ENCODE measurements around the gene BRAF. TPM values are rescaled to one million over a fixed set of nuclear protein-coding genes. Genes with fewer than 3 reads are reported as not detected.
"Not testable (repeated sequence)": the region's sequence is repeated elsewhere in the genome, so short reads cannot be mapped to it uniquely, and the experiment has no call there.

BRAF gene
- total RNA-seq, 1 donor from 2014 or later, result 28.4 TPM

- Mint-ChIP-seq H3K36me3 (ENCODE audit: low read depth, unreplicated experiment) (no peaks in the 10 kb centered on the region), H3K27me3 (ENCODE audit: unreplicated experiment) (peaks cover 2% of the 10 kb centered on the region), H3K4me1 (ENCODE audit: unreplicated experiment) (peaks cover 11% of the 10 kb centered on the region), H3K27ac (ENCODE audit: unreplicated experiment) (no peak overlapping the region), H3K4me3 (ENCODE audit: unreplicated experiment) (no peak overlapping the region), H3K9me3 (ENCODE audit: unreplicated experiment) (no peaks in the 10 kb centered on the region)
- DNase-seq (ENCODE audit: low spot score), result no peak
- TF ChIP-seq CTCF (IDR thresholded peaks at IDR 0.05; ENCODE audit: unreplicated experiment), result no peak
Observed at GRCh38 chr7:140889645-140890044, 35.1 kb downstream of the BRAF start.

- Mint-ChIP-seq H3K4me3 (ENCODE audit: unreplicated experiment) (no peak overlapping the region), H3K36me3 (ENCODE audit: low read depth, unreplicated experiment) (no peaks in the 10 kb centered on the region), H3K4me1 (ENCODE audit: unreplicated experiment) (peaks cover 11% of the 10 kb centered on the region), H3K27ac (ENCODE audit: unreplicated experiment) (no peak overlapping the region), H3K27me3 (ENCODE audit: unreplicated experiment) (peaks cover 2% of the 10 kb centered on the region), H3K9me3 (ENCODE audit: unreplicated experiment) (no peaks in the 10 kb centered on the region)
- no peak for DNase-seq (ENCODE audit: low spot score)
- TF ChIP-seq CTCF (IDR thresholded peaks at IDR 0.05; ENCODE audit: unreplicated experiment), result no peak
Observed at GRCh38 chr7:140889150-140889549, 35.6 kb downstream of the BRAF start.

GRCh38 chr7:140888087-140888486 lies 36.6 kb downstream of the BRAF start:
- Mint-ChIP-seq H3K4me1 (ENCODE audit: unreplicated experiment) (peaks cover 8% of the 10 kb centered on the region), H3K27me3 (ENCODE audit: unreplicated experiment) (no peaks in the 10 kb centered on the region), H3K27ac (ENCODE audit: unreplicated experiment) (no peak overlapping the region), H3K9me3 (ENCODE audit: unreplicated experiment) (no peaks in the 10 kb centered on the region), H3K36me3 (ENCODE audit: low read depth, unreplicated experiment) (no peaks in the 10 kb centered on the region), H3K4me3 (ENCODE audit: unreplicated experiment) (no peak overlapping the region)
- no peak for TF ChIP-seq CTCF (IDR thresholded peaks at IDR 0.05; ENCODE audit: unreplicated experiment)
- no peak for DNase-seq (ENCODE audit: low spot score)

GRCh38 chr7:140885735-140886334 lies 38.9 kb downstream of the BRAF start:
- Mint-ChIP-seq H3K27me3 (ENCODE audit: unreplicated experiment) (no peaks in the 10 kb centered on the region), H3K4me3 (ENCODE audit: unreplicated experiment) (no peak overlapping the region), H3K4me1 (ENCODE audit: unreplicated experiment) (peaks cover 5% of the 10 kb centered on the region), H3K27ac (ENCODE audit: unreplicated experiment) (no peak overlapping the region), H3K36me3 (ENCODE audit: low read depth, unreplicated experiment) (no peaks in the 10 kb centered on the region), H3K9me3 (ENCODE audit: unreplicated experiment) (no peaks in the 10 kb centered on the region)
- no peak for DNase-seq (ENCODE audit: low spot score)
- no peak for TF ChIP-seq CTCF (IDR thresholded peaks at IDR 0.05; ENCODE audit: unreplicated experiment)

- peaks cover 5% of the 10 kb centered on the region for H3K4me1 Mint-ChIP-seq (ENCODE audit: unreplicated experiment)
- no peaks in the 10 kb centered on the region for H3K36me3 Mint-ChIP-seq (ENCODE audit: low read depth, unreplicated experiment)
- H3K9me3 Mint-ChIP-seq (ENCODE audit: unreplicated experiment), result no peaks in the 10 kb centered on the region
- H3K27me3 Mint-ChIP-seq (ENCODE audit: unreplicated experiment), result no peaks in the 10 kb centered on the region
- no peak overlapping the region for H3K27ac Mint-ChIP-seq (ENCODE audit: unreplicated experiment)
- no peak for DNase-seq (ENCODE audit: low spot score)
- no peak overlapping the region for H3K4me3 Mint-ChIP-seq (ENCODE audit: unreplicated experiment)
- TF ChIP-seq CTCF (IDR thresholded peaks at IDR 0.05; ENCODE audit: unreplicated experiment), result no peak
Observed at GRCh38 chr7:140883378-140883777, 41.4 kb downstream of the BRAF start.

- not testable (repeated sequence) for H3K4me3 Mint-ChIP-seq (ENCODE audit: unreplicated experiment); DNase-seq (ENCODE audit: low spot score); H3K9me3 Mint-ChIP-seq (ENCODE audit: unreplicated experiment); H3K27me3 Mint-ChIP-seq (ENCODE audit: unreplicated experiment); H3K4me1 Mint-ChIP-seq (ENCODE audit: unreplicated experiment); H3K27ac Mint-ChIP-seq (ENCODE audit: unreplicated experiment); H3K36me3 Mint-ChIP-seq (ENCODE audit: low read depth, unreplicated experiment)
Observed at GRCh38 chr7:140882834-140883233, 41.9 kb downstream of the BRAF start.

Data from endothelial cell (in vitro differentiated cells).